ENCODE measurements around the gene PVR. TPM values are rescaled to one million over a fixed set of nuclear protein-coding genes. Genes with fewer than 3 reads are reported as not detected.

PVR gene
- total RNA-seq, result 137 and 176 TPM in 2 replicates

GRCh38 chr19:44643605-44644401 lies at the start of gene PVR:
Gene PVR, plus strand, starts transcription at chr19:44643910. Its CDS starts 187 bp downstream, at chr19:44644097.

GRCh38 chr19:44613295-44614178 lies 30.2 kb upstream of the PVR start, which contains the start of gene IGSF23:
Gene IGSF23, plus strand, starts transcription at chr19:44613563. Its CDS starts 83 bp downstream, at chr19:44613646.

GRCh38 chr19:44671400-44671799 lies 27.7 kb downstream of the PVR start, which contains the start of gene CEACAM19:
Gene CEACAM19, plus strand, starts transcription at chr19:44671482. Its CDS starts 450 bp downstream, at chr19:44671932.

GRCh38 chr19:44698492-44699201 lies 54.9 kb downstream of the PVR start, which contains the start of gene CEACAM16:
Gene CEACAM16, plus strand, starts transcription at chr19:44699151. Its CDS starts 2,306 bp downstream, at chr19:44701457.

Other genes starting within 250 kb of the PVR start
- gene ZNF285, start 242.3 kb upstream of the PVR start, total RNA-seq, result 1.3 and 4.3 TPM in 2 replicates
- 2.0 and 3.7 TPM in 2 replicates for gene ZNF229, start 195.4 kb upstream of the PVR start, total RNA-seq
- gene ZNF180, start 143.4 kb upstream of the PVR start, total RNA-seq, result 3.6 and 7.9 TPM in 2 replicates
- not detected in 2 replicates for gene CEACAM20, start 114.2 kb upstream of the PVR start, total RNA-seq
- 2.9 TPM in 1 of 2 replicates, not detected in the other for gene IGSF23, start 30.3 kb upstream of the PVR start, total RNA-seq
- gene CEACAM19, start 27.6 kb downstream of the PVR start, total RNA-seq, result 2.1 and 3.9 TPM in 2 replicates
- not detected in 2 replicates for gene CEACAM16, start 55.2 kb downstream of the PVR start, total RNA-seq
- gene BCL3, start 104.8 kb downstream of the PVR start, total RNA-seq, result 29.3 and 52.2 TPM in 2 replicates
- 1.3 and 1.8 TPM in 2 replicates for gene CBLC, start 134.0 kb downstream of the PVR start, total RNA-seq
- gene BCAM, start 165.2 kb downstream of the PVR start, total RNA-seq, result 8.5 and 205 TPM in 2 replicates
- 287 and 362 TPM in 2 replicates for gene NECTIN2, start 202.4 kb downstream of the PVR start, total RNA-seq
- 52.9 and 155 TPM in 2 replicates for gene TOMM40, start 247.3 kb downstream of the PVR start, total RNA-seq